ENCODE data around the gene OSBPL5. TPM values are rescaled to one million over a fixed set of nuclear protein-coding genes. Genes with fewer than 3 reads are reported as not detected.

OSBPL5 gene
- total and polyA plus RNA-seq, 9 of the 15 experiments (the other 6 are each of a cell fraction or from before 2014, with no cell fraction given) = 0.06 to 14.8 (median 3.2) TPM

DNA sequence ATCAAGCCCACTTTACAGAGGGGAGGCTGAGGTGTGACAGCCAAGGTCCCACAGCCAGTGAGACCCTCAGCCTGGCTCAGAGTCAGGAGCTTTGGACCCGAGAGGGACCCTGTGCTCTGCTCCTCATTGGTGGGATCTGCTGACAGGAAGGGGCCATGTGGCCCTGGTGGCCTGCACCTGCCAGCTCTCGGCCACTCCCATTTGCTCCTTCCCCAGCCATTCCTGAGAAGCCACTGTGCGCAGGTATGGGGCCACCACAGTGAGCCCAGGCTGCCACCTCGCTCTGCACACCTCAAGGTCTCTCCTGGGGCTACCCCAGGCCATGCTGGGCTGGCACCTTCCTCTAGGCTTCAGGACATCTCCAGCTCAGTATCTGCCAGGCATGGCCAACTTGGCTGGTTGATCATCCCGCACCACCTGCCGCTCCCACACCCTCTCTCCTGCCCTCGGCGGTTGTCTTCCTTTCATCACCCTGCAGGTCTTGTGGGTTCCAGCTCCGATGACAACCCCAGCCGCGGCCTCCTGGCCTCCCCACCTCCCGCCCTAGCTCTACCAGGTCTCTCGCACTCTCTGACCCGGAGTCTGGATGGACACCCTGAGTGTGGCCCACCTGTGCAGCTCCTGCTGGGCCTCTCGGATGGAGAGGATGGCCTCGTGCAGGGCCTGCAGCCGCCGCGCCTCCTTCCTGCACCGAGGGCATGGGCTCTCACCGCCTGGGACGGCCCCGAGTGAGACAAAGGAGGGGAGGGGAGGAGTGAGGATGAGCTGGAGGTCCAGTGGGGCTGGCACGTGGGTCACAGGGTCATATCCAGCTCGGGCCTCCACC lies 75.7 kb downstream of the OSBPL5 start:
- FAIRE-seq (no peak), DNase-seq (ENCODE audit: extremely low read depth in 1 of 4, low spot score in 3 of 4) (no peak), ATAC-seq (no peak)
- Histone ChIP-seq H3K9ac (ENCODE audit: insufficient read depth in 1 of 2, low read depth in 2 of 2, low read length in 2 of 2) (peak overlapping the region in 1 of 2 experiments; percentile 24; a peak in 1 of 4 replicates), H3K27me3 (ENCODE audit: control insufficient read depth in 2 of 2, insufficient read depth in 2 of 2, low read length in 2 of 2) (peaks cover 0 to 9% of the 10 kb centered on the region in 2 experiments; a peak in 2 of 5 replicates), H3K4me3 (no peak overlapping the region), H3K27ac (ENCODE audit: extremely low read depth, low read depth, low read length) (no peak overlapping the region), H3K79me2 (ENCODE audit: control insufficient read depth, insufficient read depth, low read length) (no peaks in the 10 kb centered on the region), H4K20me1 (replicated peaks; ENCODE audit: control insufficient read depth, insufficient read depth, low read length) (peaks cover 10% of the 10 kb centered on the region; the same call in 1 of the 2 replicates), H2AFZ (ENCODE audit: low read depth, low read length) (no peak overlapping the region), H3K4me1 (replicated peaks in 1 of 2; ENCODE audit: control insufficient read depth in 2 of 2, insufficient read depth in 2 of 2, low read length in 2 of 2) (peaks cover 0 to 59% of the 10 kb centered on the region in 2 experiments; a peak in 2 of 5 replicates), H3K9me1 (ENCODE audit: control insufficient read depth, insufficient read depth, low read length) (no peaks in the 10 kb centered on the region), H3K36me3 (ENCODE audit: control insufficient read depth, insufficient read depth, low read length) (no peaks in the 10 kb centered on the region), H3K4me2 (ENCODE audit: insufficient read depth, low read length) (no peak overlapping the region), H3K9me3 (replicated peaks; ENCODE audit: control insufficient read depth, insufficient read depth, low read depth, low read length) (no peaks in the 10 kb centered on the region)
- BruUV-seq (replicated peaks) = no TSS peak
- TF ChIP-seq HCFC1 (IDR thresholded peaks at IDR 0.05; ENCODE audit: low read depth, low read length) = no peak
- TF ChIP-seq POLR2G (IDR thresholded peaks at IDR 0.05; ENCODE audit: low read depth, low read length) = peak; percentile 33; the same call in 1 of the 2 replicates
- WGBS (ENCODE audit: insufficient coverage, low coverage, missing lambda C conversion rate) = 53% methylated on average over 24 of the region's 25 CpGs
- ChIA-PET POLR2A (interaction anchor here (1.0 to 1.4 kb wide), 2 partner anchors 146 to 160 kb away, joined by 3 to 4 read pairs; partner anchors contain the start of gene PHLDA2), CTCF (ENCODE audit: low intra/inter-chr PET ratio) (interaction anchor here (1.3 to 4.1 kb wide), 2 partner anchors 51 to 556 kb away, joined by 4 to 68 read pairs; no protein-coding TSS in a partner anchor)
- in situ Hi-C loops (cut with MboI) = loop anchor here (5.0 kb wide), 1 partner anchor 47 kb away; no protein-coding TSS in a partner anchor
- intact Hi-C loops (cut with micrococcal nuclease) = loop anchor here (10.0 kb wide), 1 partner anchor 195 kb away; no protein-coding TSS in a partner anchor

DNA sequence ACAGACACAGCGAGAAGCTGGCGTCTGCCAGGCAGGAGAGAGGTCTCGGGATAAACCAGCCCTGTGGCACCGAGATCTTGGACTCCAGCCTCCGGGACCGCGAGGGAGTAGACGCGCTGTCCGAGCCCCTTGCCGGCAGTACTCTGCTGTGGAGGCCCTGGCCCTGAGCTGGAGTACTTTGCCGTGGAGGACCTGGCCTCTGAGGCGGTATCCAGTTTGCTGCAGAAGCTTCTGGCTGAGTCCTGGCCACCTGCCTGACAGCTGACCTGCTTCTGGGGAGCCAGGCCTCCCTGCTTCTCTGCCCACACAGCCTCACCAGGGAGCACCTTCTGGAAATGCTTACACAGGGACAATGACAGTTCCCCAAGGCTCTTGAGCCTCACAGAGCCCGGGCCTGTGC lies 76.3 kb downstream of the OSBPL5 start:
- TF ChIP-seq ETV5 (CRISPR knock-in tag; IDR thresholded peaks at IDR 0.05; ENCODE audit: low read depth) = no peak
- TF ChIP-seq RCOR1 (IDR thresholded peaks at IDR 0.05; ENCODE audit: borderline replicate concordance in 1 of 2, low read depth in 2 of 2, low read length in 2 of 2) = no peak
- TF ChIP-seq HCFC1 (IDR thresholded peaks at IDR 0.05; ENCODE audit: low read depth, low read length) = no peak
- no peak for TF ChIP-seq ZNF217 (CRISPR knock-in tag; IDR thresholded peaks at IDR 0.05)
- no peak for TF ChIP-seq NR4A1 (CRISPR knock-in tag; IDR thresholded peaks at IDR 0.05)
- TF ChIP-seq NR4A1 (tag; IDR thresholded peaks at IDR 0.05) = no peak
- TF ChIP-seq, protein P1, sequence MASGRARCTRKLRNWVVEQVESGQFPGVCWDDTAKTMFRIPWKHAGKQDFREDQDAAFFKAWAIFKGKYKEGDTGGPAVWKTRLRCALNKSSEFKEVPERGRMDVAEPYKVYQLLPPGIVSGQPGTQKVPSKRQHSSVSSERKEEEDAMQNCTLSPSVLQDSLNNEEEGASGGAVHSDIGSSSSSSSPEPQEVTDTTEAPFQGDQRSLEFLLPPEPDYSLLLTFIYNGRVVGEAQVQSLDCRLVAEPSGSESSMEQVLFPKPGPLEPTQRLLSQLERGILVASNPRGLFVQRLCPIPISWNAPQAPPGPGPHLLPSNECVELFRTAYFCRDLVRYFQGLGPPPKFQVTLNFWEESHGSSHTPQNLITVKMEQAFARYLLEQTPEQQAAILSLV (tag; IDR thresholded peaks at IDR 0.05) = no peak
- TF ChIP-seq MIER1 (IDR thresholded peaks at IDR 0.05; ENCODE audit: low read depth) = no peak
- TF ChIP-seq ZNF780A (CRISPR knock-in tag; IDR thresholded peaks at IDR 0.05) = no peak
- TF ChIP-seq, protein P2, sequence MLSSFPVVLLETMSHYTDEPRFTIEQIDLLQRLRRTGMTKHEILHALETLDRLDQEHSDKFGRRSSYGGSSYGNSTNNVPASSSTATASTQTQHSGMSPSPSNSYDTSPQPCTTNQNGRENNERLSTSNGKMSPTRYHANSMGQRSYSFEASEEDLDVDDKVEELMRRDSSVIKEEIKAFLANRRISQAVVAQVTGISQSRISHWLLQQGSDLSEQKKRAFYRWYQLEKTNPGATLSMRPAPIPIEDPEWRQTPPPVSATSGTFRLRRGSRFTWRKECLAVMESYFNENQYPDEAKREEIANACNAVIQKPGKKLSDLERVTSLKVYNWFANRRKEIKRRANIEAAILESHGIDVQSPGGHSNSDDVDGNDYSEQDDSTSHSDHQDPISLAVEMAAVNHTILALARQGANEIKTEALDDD (IDR thresholded peaks at IDR 0.05) = no peak
- TF ChIP-seq BMI1 (IDR thresholded peaks at IDR 0.05; ENCODE audit: low read length) = no peak
- no peak for TF ChIP-seq ARNT (IDR thresholded peaks at IDR 0.05)
- Histone ChIP-seq H3K9me3 (replicated peaks; ENCODE audit: control insufficient read depth, insufficient read depth, low read depth, low read length) (no peaks in the 10 kb centered on the region), H3K4me3 (no peak overlapping the region), H3K27ac (ENCODE audit: extremely low read depth, low read depth, low read length) (no peak overlapping the region), H2AFZ (ENCODE audit: low read depth, low read length) (no peak overlapping the region), H3K27me3 (ENCODE audit: control insufficient read depth in 2 of 2, insufficient read depth in 2 of 2, low read length in 2 of 2) (peaks cover 0 to 14% of the 10 kb centered on the region in 2 experiments; a peak in 2 of 5 replicates), H3K36me3 (ENCODE audit: control insufficient read depth, insufficient read depth, low read length) (no peaks in the 10 kb centered on the region), H3K9ac (ENCODE audit: insufficient read depth in 1 of 2, low read depth in 2 of 2, low read length in 2 of 2) (peak overlapping the region in 1 of 2 experiments; percentile 55; a peak in 2 of 4 replicates), H4K20me1 (replicated peaks; ENCODE audit: control insufficient read depth, insufficient read depth, low read length) (peaks cover 10% of the 10 kb centered on the region; the same call in 1 of the 2 replicates), H3K4me1 (replicated peaks in 1 of 2; ENCODE audit: control insufficient read depth in 2 of 2, insufficient read depth in 2 of 2, low read length in 2 of 2) (peaks cover 0 to 53% of the 10 kb centered on the region in 2 experiments; a peak in 2 of 5 replicates), H3K9me1 (ENCODE audit: control insufficient read depth, insufficient read depth, low read length) (no peaks in the 10 kb centered on the region), H3K79me2 (ENCODE audit: control insufficient read depth, insufficient read depth, low read length) (no peaks in the 10 kb centered on the region), H3K4me2 (ENCODE audit: insufficient read depth, low read length) (no peak overlapping the region)
- FAIRE-seq (no peak), ATAC-seq (no peak), DNase-seq (ENCODE audit: extremely low read depth in 1 of 4, low spot score in 3 of 4) (no peak)
- no TSS peak for BruUV-seq (replicated peaks)
- ChIA-PET POLR2A (no interaction called here), CTCF (ENCODE audit: low intra/inter-chr PET ratio) (interaction anchor here (4.1 kb wide), 1 partner anchor 51 kb away, joined by 68 read pairs; no protein-coding TSS in a partner anchor)
- intact Hi-C loops (cut with micrococcal nuclease) (no loop called here), in situ Hi-C loops (cut with MboI) (no loop called here)
- WGBS (ENCODE audit: insufficient coverage, low coverage, missing lambda C conversion rate) = 41% methylated on average over 14 of the region's 14 CpGs
